IPS-NIHi11 (cell line): ENCODE results near the gene MORC4.

Source experiments
- DNase-seq: peaks from one replicate; pipeline ENCODE4 v3.0.0; 2012; ENCODE audit warnings: mixed read lengths, low spot score

Gene MORC4

GRCh38 chrX:107000013-107000515, at the start of gene MORC4:
MORC4 (minus strand) TSS chrX:107000212; CDS start chrX:106999969, 243 bp downstream.
- DNase-seq, result peak; percentile 74

GRCh38 chrX:107047622-107048021, 47.6 kb upstream of the MORC4 start:
- DNase-seq, result no peak

DNA sequence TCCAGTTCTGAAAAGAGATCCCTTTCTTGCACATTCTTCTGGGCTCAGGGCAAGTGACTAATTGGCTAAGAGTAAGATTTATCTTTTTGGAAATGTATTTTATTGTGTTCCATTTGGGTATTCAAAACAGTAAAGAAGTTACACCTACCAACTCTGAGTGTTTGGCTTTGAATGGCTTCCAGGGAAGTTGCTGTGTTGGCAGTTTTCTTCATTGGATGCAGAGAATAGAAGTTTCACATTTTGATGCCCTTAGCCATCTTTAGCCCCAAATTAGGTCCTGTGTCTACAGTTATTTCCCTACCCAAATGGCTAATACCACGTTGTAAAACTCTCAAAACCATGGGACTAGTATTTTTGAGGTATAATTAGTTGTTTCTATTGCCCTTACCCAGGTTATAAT, 29.7 kb upstream of the MORC4 start:
- no peak for DNase-seq

DNA sequence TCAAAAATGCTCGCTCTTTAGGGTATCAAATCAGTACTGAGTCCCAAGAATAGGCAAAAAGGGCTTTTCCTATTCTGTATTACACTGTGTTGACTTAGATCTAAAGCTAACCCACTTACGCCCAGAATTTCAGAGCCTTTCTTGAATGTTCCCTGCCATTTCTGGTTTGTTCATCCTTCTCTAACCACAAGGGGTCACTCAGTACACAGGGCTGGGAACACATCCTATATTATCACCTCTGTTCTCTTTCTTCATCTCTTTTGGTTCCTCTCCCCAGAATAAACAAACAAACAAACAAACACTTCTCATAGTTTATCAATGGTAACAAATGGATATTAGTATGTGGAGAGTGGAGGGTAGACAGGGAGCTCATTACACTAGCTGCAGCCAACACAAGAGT, 25.5 kb upstream of the MORC4 start:
- DNase-seq, result peak; percentile 17

- no peak for DNase-seq
Observed at GRCh38 chrX:107014936-107015335, 14.9 kb upstream of the MORC4 start.

DNA sequence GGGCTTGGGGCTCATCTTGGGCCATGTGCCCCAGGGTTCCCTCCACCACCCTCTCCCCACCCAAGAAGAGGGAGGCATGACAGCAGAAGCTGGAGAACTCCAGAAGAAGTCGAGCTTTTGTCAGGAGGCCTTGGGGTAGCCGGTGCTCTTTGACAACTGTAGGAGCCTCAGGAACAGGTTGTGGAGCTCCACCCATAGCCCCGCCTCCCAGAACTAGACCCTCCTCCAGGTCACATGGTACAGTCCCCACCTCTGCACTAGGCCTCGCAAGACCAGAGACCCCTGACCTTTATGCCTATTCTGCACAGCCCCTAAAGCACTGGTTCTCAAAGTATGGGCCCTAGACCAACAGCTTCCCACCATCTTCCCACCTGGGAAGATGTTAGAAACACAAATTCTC, 8.0 kb upstream of the MORC4 start:
- peak; percentile 2 for DNase-seq

DNA sequence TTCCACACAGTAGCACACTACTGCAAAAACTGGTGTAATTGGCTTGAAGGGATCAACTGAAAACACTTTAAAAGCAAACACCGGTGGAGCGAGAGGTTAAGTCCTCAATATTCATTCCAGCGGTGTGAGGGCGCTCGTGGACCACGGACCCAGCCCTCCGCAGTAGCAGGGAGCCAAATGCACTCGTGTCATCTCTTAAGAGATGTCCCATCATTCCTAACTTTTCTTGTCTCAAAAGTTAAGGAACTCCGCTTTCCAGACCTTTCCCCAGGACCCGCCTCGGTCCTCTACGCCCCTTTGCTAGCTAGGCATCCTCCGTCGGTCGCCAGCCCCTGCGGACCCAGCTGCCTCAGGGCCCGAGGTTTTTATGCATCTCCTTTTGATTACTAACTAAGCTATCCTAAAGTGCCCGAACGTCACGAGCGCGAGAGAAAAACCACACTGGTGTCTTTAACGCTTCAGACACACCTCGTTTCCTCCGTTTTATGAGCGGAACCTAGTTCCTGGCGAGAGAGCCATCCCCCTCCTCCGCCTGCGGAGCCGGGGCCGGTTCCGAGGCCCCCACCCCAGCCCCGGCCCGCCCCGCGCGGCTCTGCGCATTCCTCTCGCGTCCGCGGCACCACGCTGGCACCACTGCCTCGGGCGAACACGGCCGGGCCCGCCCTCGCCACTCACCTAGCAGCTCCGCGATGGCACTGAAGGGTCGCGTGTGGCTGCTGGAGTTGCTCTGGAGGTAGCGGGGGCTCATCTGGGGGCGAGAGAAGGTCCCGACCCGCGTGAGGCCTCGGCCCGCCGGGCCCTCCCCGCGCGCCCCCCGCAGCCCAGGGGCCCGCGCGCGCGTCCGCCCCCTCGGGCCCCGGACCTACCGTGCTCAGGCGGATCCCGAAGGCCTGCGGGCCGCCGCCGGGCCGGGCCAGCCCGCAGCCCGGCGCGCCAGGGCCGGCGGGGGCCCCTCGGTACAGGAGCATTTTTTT, 723 bp downstream of the MORC4 start:
- peak; percentile 14 for DNase-seq

DNA sequence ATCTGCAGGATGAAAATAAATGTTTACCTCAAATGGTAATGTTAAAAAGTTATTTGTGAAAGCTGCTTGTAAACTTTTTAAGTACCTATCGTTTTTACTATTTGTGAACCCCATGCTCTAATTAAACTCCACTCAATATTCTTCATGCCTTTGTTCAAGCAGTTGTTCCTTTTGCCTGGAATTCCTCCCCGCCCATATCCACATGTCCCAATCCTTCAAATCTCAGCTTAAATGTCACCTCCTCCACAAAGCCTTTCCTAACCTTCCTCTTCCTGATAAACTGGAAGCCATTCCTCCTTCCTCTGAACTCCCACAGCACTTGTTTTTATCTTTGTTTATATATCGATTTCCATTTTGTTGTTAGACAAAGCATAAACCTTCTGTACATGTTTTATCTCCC, 2.4 kb downstream of the MORC4 start:
- no peak for DNase-seq

DNA sequence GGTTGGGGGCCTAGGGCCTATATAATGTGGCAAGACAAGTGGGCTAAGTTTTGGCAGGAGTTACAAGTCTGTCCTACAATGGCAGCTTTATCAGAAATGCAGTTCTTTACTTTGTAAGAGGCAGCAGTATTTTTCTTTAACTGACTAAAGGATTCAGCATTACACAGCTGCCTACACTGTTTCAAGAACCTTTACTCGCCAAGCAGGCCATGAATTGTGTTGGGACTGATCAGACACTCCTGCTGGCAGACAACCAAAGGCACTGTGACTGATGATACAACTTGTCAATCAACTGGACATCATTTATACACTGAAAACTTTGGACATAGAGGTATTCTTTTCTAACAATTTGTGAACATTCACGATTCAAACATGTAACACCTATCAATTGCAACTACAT, 4.3 kb downstream of the MORC4 start:
- DNase-seq, result no peak

GRCh38 chrX:106987488-106987887, 12.5 kb downstream of the MORC4 start:
- DNase-seq, result no peak

DNA sequence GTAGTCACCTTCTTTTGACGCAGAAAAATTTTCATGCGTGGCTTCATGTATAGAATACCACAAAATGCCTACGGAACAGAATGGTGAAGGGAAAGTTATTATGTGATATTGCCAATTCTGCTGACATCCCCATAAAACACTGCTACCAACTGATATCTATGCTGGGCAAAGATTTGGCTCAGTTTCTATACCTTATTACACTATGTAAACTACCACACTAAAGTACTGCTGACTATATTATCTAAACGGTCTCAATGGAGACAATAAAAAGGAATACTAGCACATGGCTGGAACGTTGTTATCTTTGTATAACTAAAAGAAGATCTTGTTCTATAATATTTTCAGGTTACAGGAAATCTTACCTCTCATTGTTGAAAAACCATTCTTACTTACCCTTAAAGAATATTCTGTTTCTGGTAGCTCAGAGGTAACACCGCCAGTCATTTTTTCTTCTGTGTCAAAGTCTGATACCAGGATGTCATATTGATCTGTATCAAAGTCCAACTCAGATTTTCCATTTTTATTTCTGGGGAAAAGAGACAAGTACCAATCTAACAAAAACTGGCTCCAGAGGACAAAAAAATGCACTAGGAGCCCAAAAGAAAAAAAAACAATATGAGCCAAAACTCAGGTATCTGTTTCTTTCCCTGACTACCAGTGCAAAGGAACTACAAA, 18.9 kb downstream of the MORC4 start:
- no peak for DNase-seq

GRCh38 chrX:106976416-106976815, 23.6 kb downstream of the MORC4 start:
- no peak for DNase-seq

GRCh38 chrX:106973433-106974149, 26.4 kb downstream of the MORC4 start:
- no peak for DNase-seq

GRCh38 chrX:106972896-106973295, 27.1 kb downstream of the MORC4 start:
- no peak for DNase-seq

- peak; percentile 6 for DNase-seq
Observed at GRCh38 chrX:106966547-106966946, 33.5 kb downstream of the MORC4 start.

DNA sequence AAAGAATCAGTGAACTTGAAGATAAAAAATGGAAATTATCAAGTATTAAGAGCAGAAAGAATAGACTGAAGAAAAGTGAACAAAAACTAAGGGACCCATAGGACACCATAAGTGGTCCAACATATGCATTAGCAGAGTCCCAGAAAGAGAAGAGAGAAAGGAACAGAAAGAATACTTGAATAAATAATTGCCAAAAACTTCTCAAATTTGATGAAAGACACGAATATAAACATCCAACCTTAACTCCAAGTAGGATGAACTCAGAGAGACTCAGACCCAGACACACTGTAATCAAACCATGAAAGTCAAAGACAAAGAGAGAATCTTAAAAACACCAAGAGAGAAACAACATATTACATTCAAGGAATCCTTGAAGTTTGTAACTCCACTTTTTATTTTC, 35.7 kb downstream of the MORC4 start:
- DNase-seq, result no peak

- no peak for DNase-seq
Observed at GRCh38 chrX:106963111-106963510, 36.9 kb downstream of the MORC4 start.

- DNase-seq, result peak; percentile 6
Observed at GRCh38 chrX:106959901-106960300, 40.1 kb downstream of the MORC4 start.

DNA sequence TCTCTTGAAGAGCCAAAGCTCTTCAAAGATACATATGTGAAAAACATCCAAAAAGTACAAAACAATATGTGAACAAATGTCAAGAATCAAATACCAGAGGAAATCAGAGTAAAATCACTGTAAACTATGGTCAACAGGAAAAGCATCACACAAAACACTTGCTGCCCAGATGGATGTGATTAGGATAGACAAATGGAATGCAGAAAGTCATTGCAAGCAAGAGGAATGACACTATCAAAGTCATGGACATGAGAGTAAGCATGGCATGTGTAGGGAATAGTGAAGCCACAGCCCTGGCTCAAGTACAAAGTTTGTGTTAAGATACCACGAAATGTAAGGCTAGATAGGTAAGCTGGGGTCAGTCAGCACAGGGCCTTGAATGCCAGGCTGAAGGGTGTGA, 42.2 kb downstream of the MORC4 start:
- DNase-seq, result no peak

GRCh38 chrX:106955004-106955772, 44.8 kb downstream of the MORC4 start:
- DNase-seq, result no peak

- no peak for DNase-seq
Observed at GRCh38 chrX:106954041-106954440, 46.0 kb downstream of the MORC4 start.

DNA sequence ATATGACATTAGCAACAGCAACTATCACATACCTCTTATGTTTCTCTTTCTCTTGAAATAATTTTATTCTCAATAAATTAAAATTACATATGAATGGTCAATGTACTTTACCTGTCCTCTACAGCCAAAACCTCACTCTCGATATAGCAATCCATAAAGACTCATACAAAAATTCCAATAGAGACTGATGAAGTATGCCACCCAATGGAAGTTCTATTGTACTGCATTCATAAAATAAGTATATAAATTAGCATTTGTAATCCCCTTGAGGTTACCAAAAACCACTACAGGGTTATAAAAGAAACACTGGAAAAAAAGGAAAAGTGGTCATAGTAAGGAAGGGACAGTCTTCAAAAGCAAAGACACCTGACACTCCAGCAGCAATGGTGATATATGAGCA, 47.0 kb downstream of the MORC4 start:
- DNase-seq, result no peak
